Ramos (cell line): ENCODE data around the gene WDR74.
"Not testable (repeated sequence)": the region's sequence is repeated elsewhere in the genome, so short reads cannot be mapped to it uniquely, and the experiment has no call there.

Experiments used
- in situ Hi-C: fragments of 300-500 bp; cut with MboI; formaldehyde crosslinking; loops from one replicate; pipeline ENCODE4 v1.14.3; 2022; ENCODE audit warnings: low sequenced_read_pairs; ENCODE audit not compliant: unreplicated experiment

The WDR74 gene

DNA sequence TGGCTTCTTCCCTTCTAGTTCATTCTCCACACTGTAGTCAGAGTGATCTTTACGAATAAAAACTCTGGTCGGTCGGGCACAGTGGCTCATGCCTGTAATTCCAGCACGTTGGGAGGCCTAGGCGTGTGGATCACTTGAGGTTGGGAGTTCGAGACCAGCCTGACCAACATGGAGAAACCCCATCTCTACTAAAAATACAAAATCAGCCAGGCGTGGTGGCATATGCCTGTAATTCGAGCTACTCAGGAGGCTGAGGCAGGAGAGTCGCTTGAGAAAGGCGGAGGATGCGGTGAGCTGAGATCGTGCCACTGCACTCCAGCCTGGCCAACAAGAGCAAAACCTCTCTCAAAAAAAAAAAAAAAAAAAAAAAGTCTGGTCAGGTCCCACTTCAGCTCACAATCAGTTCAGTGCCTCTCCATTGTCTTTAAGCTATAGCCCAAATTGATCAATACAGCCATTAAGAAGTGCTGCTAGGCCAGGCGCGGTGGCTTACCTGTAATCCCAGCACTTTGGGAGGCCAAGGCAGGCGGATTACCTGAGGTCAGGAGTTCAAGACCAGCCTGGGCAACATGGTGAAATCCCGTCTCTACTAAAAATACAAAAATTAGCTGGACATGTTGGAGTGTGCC, 22.3 kb upstream of the WDR74 start:
- in situ Hi-C loops = loop anchor here (5.0 kb wide), 1 partner anchor 74 kb away; the partner anchor contains the start of gene TMEM179B

DNA sequence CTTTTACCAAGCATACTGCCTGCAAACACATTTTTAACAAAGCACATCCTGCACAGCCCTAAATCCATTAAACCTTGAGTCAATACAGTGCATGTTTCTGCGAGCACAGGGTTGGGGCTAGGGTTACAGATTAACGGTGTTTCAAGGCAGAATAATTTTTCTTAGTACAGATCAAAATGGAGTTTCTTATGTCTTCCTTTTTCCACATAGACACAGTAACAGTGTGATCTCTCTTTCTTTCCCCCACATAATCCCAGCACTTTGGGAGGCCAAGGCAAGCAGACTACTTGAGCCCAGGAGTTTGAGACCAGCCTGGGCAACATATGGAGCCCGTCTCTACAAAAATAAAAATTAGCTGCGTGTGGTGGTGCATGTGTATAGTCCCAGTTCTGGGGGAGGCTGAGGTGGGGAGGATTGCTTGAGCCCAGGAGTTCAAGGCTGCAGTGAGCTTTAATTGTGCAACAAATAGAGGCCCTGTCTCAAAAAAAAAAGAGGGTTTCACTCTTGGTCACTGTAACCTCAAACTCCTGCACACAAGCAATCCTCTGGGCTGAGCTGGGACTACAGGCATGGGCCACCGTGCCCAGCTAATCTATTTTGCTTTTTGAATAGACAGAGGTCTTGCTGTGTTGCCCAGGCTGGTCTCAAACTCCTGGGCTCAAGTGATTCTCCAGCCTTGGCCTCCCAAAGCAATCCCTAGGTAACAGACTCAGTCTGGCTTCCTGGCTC, 21.6 kb upstream of the WDR74 start:
- in situ Hi-C loops = loop anchor here (5.0 kb wide), 1 partner anchor 74 kb away; the partner anchor contains the start of gene TMEM179B

DNA sequence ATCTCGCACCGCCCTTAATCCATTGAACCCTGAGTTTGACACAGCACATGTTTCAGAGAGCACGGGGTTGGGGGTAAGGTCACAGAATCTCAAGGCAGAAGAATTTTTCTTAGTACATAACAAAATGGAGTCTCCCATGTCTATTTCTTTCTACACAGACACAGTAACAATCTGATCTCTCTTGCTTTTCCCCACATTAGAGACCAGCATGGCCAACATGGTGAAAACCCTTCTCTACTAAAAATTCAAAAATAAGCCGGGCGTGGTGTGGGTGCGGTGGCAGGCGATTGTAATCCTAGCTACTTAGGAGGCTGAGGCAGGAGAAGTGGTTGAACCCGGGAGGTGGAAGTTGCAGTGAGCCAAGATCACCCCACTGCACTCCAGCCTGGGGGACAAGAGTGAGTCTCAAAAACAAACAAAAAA, 19.9 kb upstream of the WDR74 start:
- in situ Hi-C loops = not testable (repeated sequence)

DNA sequence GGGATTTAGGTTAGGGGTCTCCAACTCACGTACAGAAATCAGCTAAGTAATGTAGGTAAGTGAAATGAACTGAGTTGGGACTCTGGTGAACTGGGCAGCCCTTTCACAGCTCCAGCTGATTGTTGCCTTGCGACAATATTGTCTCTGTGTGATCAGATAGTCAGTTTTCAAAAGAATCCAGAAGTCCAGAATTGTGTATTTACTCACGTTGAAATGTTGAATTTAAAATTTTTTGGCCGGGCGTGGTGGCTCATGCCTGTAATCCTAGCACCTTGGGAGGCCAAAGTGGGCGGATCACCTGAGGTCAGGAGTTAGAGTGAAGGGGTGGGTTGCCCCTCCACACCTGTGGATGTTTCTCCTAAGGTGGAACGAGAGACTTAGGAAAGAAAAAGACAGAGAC, 18.8 kb upstream of the WDR74 start:
- in situ Hi-C loops = no loop called here

DNA sequence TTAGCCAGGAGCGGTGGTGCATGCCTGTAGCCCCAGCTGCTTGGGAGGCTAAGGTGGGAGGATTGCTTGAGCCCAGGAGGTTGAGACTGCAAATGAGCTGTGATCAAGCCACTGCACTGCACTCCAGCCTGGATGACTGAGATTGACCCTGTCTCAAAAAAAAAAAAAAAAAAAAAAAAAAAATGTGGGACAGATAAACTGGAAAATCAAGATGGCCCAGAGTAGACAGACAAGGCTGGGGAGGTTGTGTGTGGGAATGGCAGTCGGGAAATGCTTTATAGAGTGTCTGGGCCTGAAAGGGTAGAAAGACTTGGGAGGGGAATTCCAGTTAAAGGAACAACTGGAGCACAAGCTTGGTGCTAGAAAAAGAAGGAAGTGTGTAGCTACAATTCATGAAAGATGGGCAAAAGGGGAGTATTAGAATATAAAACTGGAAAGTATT, 18.2 kb upstream of the WDR74 start:
- in situ Hi-C loops = no loop called here

- in situ Hi-C loops = no loop called here
These were observed 17.0 kb upstream of the WDR74 start for GRCh38 chr11:62856333-62856895.

DNA sequence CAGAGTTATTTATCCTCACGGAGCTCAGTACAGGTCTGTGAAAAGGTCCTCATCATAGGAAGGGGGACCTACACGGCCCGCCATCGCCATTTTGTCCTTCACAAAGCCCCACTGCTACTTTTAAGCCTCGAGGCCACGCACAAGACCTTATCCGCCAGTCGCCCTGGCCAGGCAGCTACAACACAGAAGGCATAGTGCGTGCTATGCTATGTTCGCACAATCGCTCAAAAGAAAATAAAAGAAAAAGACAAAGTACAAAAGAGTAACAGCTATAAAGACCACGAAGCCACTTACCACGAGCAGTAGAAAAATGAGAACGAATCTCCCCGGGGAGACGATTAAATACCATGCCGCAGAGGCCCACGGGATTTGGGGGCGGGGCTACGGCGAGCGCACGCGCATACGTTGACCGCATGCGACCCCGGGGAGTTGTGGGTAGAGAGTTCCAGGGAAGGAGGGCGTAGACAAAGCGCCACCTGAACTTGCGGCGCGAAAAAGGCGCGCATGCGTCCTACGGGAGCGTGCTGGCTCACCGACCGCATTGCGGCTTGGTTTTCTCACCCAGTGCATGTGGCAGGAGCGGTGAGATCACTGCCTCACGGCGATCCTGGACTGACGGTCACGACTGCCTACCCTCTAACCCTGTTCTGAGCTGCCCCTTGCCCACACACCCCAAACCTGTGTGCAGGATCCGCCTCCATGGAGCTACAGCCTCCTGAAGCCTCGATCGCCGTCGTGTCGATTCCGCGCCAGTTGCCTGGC, 16.4 kb upstream of the WDR74 start:
- in situ Hi-C loops = no loop called here

GRCh38 chr11:62854825-62855570, 15.6 kb upstream of the WDR74 start:
- in situ Hi-C loops = no loop called here

GRCh38 chr11:62854013-62854824, 14.8 kb upstream of the WDR74 start:
- in situ Hi-C loops = no loop called here

DNA sequence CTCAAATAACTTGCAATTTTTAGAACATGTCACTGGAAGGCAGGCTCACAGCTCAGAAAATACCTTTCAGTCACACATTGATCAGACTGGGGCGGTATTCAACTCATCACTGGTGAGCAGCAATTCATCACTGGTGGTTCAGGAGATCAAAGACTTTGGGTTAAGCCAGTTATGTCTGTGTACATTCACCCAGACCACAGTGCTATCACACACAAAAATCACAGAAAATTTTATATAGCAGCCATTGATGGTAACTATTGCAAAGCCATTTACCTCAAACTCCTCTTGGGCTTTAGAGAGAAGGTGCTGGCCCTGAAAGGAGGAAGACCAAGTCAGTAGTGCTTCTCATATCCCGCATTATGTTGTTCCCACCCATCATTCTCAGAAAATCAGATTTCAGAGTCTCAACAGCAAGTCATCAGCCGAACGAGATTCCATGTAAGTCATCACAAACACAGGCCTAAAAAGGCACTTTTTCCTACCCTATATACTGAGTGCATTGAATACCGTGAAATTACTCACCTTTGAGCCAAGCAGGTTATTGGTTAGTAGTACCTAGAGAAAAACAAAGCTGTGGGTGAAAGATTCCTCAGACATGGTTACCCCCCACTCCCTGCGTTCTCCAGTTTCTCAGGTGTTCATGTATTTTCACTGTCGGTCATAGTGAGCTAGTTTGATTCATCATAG, 14.0 kb upstream of the WDR74 start:
- in situ Hi-C loops = no loop called here

DNA sequence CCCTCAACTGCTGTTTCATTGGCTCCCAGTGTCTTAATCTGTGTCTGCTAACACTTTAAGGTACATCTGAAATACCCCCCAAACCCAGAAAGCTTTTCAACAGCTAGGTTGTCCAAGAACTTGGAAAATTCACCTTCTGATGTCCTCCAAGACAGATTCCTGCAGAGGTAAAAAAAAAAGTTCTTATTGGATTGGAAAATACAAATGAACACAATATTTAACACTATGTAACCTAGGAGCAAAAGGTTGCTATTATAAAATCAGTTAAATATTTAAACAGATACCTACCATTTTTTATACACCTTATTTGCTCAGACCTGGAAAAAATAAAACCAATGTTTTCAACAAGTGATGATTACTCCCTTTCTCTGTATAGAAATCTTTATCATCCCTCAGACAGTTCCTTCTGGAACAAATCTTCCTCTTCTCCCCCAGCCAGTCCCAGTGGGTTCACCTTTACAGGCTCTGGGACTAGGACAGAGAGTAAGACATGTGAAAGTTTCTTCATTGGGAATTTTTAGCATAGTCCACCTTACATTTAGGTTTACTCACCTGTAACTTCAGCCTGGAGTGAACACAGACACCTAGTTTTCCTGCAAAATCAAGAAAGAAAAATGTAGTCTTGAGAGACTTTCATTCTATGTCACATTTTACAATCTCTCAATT, 13.3 kb upstream of the WDR74 start:
- in situ Hi-C loops = no loop called here

DNA sequence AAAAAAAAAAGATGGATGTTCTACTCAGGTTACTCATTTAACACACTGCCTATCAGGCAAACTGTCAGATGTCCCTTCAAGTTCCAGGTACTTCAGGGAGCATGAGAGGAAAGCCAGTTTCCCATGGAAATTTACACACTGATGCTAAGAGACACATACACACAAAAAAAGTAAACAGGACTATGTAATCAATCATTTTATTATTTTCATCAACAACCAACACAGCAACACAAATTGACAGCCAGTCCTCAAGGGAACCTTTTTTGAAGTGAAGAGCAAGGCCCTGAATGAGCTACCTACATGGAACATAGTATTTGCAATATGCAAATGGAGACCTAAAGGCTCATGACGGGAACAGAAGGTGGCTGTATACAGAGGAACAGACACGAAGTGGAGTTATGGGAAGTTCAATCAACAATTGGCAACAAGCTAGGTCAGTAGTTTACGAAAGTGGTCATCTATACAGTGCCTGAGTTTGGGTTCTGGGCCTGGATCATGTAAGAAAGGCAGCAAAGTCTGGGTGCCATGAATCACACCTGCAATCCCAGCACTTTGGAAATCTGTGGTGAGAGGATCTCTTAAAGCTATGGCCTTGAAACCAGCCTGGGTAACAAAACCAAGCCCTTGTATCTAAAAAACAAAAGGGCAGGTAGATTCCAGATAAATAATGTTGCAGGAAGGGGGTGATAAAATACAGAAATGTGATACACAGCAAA, 12.6 kb upstream of the WDR74 start:
- in situ Hi-C loops = no loop called here

GRCh38 chr11:62850911-62851806, 11.8 kb upstream of the WDR74 start:
- in situ Hi-C loops = no loop called here

- in situ Hi-C loops = loop anchor here (25.0 kb wide), 1 partner anchor 1389 kb away; the partner anchor contains the start of genes DNAJC4, FKBP2, NUDT22 and PPP1R14B
These were observed 8.5 kb upstream of the WDR74 start for GRCh38 chr11:62847767-62848314.

DNA sequence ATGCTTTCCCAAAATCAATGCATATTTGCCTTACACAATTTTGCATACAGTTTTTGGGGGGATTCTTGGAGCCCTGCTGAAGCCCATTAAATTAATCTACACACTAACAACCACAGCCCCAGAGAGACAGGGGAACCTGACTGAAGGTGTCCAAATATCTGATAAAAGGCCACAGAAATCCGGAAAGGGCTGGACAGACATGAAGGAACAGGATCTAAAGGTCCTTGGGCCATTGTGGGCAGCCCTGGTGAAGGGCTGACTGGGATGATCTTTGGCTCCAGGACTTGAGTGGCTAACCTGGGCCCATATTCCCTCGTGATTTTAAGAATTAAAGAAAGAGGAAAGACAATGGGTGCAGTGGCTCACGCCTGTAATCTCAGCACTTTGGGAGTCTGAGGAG, 6.8 kb upstream of the WDR74 start:
- in situ Hi-C loops = loop anchor here (25.0 kb wide), 1 partner anchor 1391 kb away; the partner anchor contains the start of genes DNAJC4, FKBP2, NUDT22 and PPP1R14B

- in situ Hi-C loops = loop anchor here (25.0 kb wide), 1 partner anchor 1393 kb away; the partner anchor contains the start of genes DNAJC4, FKBP2, NUDT22 and PPP1R14B
These were observed 4.8 kb upstream of the WDR74 start for GRCh38 chr11:62844154-62844553.
